ENCODE measurements around the gene GREM2.

GRCh38 chr1:240575981-240576662, 35.8 kb downstream of the GREM2 start:
- TF ChIP-seq CTCF (IDR thresholded peaks at IDR 0.05) (no peak), EP300 (IDR thresholded peaks at IDR 0.05) (no peak)

Data from esophagus muscularis mucosa (tissue), 3 donors.